HEK293 (cell line): ENCODE results near the gene CAPZB.

ENCODE experiments used
- ATF2 ChIP-seq: fragments of 450-650 bp; formaldehyde crosslinking; IDR thresholded peaks from 2 replicates; pipeline ENCODE4 v1.5.1; 2016; ENCODE audit warnings: missing biosample characterization, missing genetic modification characterization, low read depth
- ZBTB21 ChIP-seq: fragments of 450-650 bp; formaldehyde crosslinking; IDR thresholded peaks from 2 replicates; pipeline ENCODE4 v1.5.1; 2017; ENCODE audit warnings: missing biosample characterization, missing genetic modification characterization
- ZFP41 ChIP-seq: fragments of 450-650 bp; formaldehyde crosslinking; IDR thresholded peaks from 2 replicates; pipeline ENCODE4 v1.5.1; 2016; ENCODE audit warnings: missing biosample characterization, missing genetic modification characterization, borderline replicate concordance
- ZNF146 ChIP-seq: fragments of 450-650 bp; formaldehyde crosslinking; IDR thresholded peaks from 2 replicates; pipeline ENCODE4 v1.5.1; 2016; ENCODE audit warnings: missing biosample characterization, missing genetic modification characterization
- ZNF529 ChIP-seq: fragments of 450-650 bp; formaldehyde crosslinking; IDR thresholded peaks from 2 replicates; pipeline ENCODE4 v1.5.1; 2017; ENCODE audit warnings: missing genetic modification characterization, missing biosample characterization; ENCODE audit not compliant: insufficient replicate concordance
- ZNF658 ChIP-seq: fragments of 450-650 bp; formaldehyde crosslinking; IDR thresholded peaks from 2 replicates; pipeline ENCODE4; 2016; ENCODE audit warnings: missing biosample characterization, missing genetic modification characterization
- ZNF704 ChIP-seq: fragments of 450-650 bp; formaldehyde crosslinking; IDR thresholded peaks from 2 replicates; pipeline ENCODE4 v1.5.1; 2016; ENCODE audit warnings: missing biosample characterization, missing genetic modification characterization

GRCh38 chr1:19405761-19406487 lies 79.4 kb downstream of the CAPZB start:
- no peak for TF ChIP-seq ATF2
- no peak for TF ChIP-seq ZFP41 (tag by site-specific recombination)
- no peak for TF ChIP-seq ZNF704
- no peak for TF ChIP-seq ZNF529 (tag by site-specific recombination)
- no peak for TF ChIP-seq ZNF146
- no peak for TF ChIP-seq ZNF658 (tag by site-specific recombination)
- no peak for TF ChIP-seq ZBTB21 (tag by site-specific recombination)
